OCI-LY1 (cell line): Measurements from ENCODE around the gene CWC22.

Experiments used
- H2AFZ ChIP-seq: fragments of 200-600 bp; sonication (generic), shearing (Covaris generic); 2 replicates; pipeline ENCODE4 v1.6.0; 2014; ENCODE audit warnings: antibody characterized with exemption, mild to moderate bottlenecking, low read length
- H3F3A ChIP-seq: fragments of 200-600 bp; sonication (generic), shearing (Covaris generic); 2 replicates; pipeline ENCODE4 v1.6.0; 2014; ENCODE audit warnings: mild to moderate bottlenecking, antibody characterized with exemption, low read length, moderate library complexity; ENCODE audit not compliant: insufficient read depth
- H3K27ac ChIP-seq: fragments of 200-600 bp; sonication (generic); 2 replicates; pipeline ENCODE4 v1.5.1; 2014; ENCODE audit warnings: low read length, mixed run types, mild to moderate bottlenecking, low read depth; ENCODE audit not compliant: poor library complexity, severe bottlenecking
- H3K27me3 ChIP-seq: fragments of 200-600 bp; sonication (generic); 2 replicates; pipeline ENCODE4 v1.6.0; 2014; ENCODE audit warnings: antibody characterized with exemption, mild to moderate bottlenecking, low read length, moderate library complexity; ENCODE audit not compliant: insufficient read depth
- H3K36me3 ChIP-seq: fragments of 200-600 bp; sonication (generic); 2 replicates; pipeline ENCODE4 v1.6.1; 2014; ENCODE audit warnings: mild to moderate bottlenecking, antibody characterized with exemption, low read length, moderate library complexity, mixed read lengths; ENCODE audit not compliant: insufficient read depth
- H3K4me1 ChIP-seq: fragments of 200-600 bp; sonication (generic); 2 replicates; pipeline ENCODE4 v1.5.1; 2014; ENCODE audit warnings: mild to moderate bottlenecking, low read length, moderate library complexity; ENCODE audit not compliant: insufficient read depth, severe bottlenecking
- H3K4me2 ChIP-seq: fragments of 200-600 bp; sonication (generic), shearing (Covaris generic); 2 replicates; pipeline ENCODE4 v1.6.1; 2014; ENCODE audit warnings: low read length
- H3K4me3 ChIP-seq: fragments of 200-600 bp; sonication (generic); 2 replicates; pipeline ENCODE4 v1.5.1; 2014; ENCODE audit warnings: low read length, low read depth, mild to moderate bottlenecking, mixed read lengths; ENCODE audit not compliant: poor library complexity, severe bottlenecking
- H3K79me2 ChIP-seq: fragments of 200-600 bp; shearing (Covaris generic); 2 replicates; pipeline ENCODE4 v1.6.1; 2016; ENCODE audit warnings: mixed run types, low read length, mixed read lengths; ENCODE audit not compliant: insufficient read depth
- H3K9ac ChIP-seq: fragments of 200-600 bp; sonication (generic), shearing (Covaris generic); 2 replicates; pipeline ENCODE4 v1.6.1; 2014; ENCODE audit warnings: mild to moderate bottlenecking, low read length, mixed read lengths
- H3K9me2 ChIP-seq: fragments of 200-600 bp; sonication (generic), shearing (Covaris generic); 2 replicates; pipeline ENCODE4 v1.6.1; 2014; ENCODE audit warnings: low read depth, mild to moderate bottlenecking, low read length, mixed read lengths
- H3K9me3 ChIP-seq: fragments of 200-600 bp; shearing (Covaris generic); 2 replicates; pipeline ENCODE4 v1.6.1; 2014; ENCODE audit warnings: low read length, mixed read lengths
- H4K20me1 ChIP-seq: fragments of 200-600 bp; sonication (generic), shearing (Covaris generic); 2 replicates; pipeline ENCODE4 v1.6.0; 2016; ENCODE audit warnings: mild to moderate bottlenecking, low read length; ENCODE audit not compliant: insufficient read depth
- EZH2 ChIP-seq: fragments of 200-600 bp; sonication (generic), shearing (Covaris generic); IDR thresholded peaks from 2 replicates; pipeline ENCODE4 v1.8.0; 2017; ENCODE audit warnings: borderline replicate concordance, mixed run types, mild to moderate bottlenecking, antibody characterized with exemption, low read length, moderate library complexity, mixed read lengths
- TF ChIP-seq, protein P1 (sequence below): fragments of 200-600 bp; sonication (generic), shearing (Covaris generic); IDR thresholded peaks from 2 replicates; pipeline ENCODE4 v1.5.1; 2017; ENCODE audit warnings: mild to moderate bottlenecking, antibody characterized with exemption, low read length, moderate library complexity, mixed read lengths

Gene CWC22

DNA sequence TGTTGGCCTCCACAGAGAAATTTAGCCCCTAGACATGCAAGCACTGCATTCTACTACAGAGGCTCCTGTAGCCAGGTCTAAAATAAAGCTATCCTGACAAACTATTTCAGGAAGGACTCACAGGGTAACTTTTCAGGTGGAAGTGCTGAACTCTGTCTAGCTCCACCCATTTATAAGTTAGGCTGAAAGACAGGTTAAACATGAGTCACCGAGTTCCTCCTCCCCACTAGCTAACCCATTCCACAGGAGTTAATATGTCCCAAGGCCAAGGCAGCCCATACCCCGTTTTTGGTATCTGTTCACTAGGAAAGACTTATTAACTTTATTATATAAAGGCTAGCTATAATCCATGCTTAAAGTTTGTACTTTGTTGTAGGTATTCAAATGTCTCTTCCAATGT is 3.5 kb downstream of the CWC22 start:
- Histone ChIP-seq H3K9me2 (no peaks in the 10 kb centered on the region), H3K27ac (no peak overlapping the region), H2AFZ (no peak overlapping the region), H3K4me2 (no peak overlapping the region), H3K4me3 (no peak overlapping the region), H3K27me3 (no peaks in the 10 kb centered on the region), H3K79me2 (peaks cover 75% of the 10 kb centered on the region), H3K9ac (no peak overlapping the region), H3K4me1 (peaks cover 36% of the 10 kb centered on the region), H3K9me3 (no peaks in the 10 kb centered on the region), H4K20me1 (no peaks in the 10 kb centered on the region), H3K36me3 (peaks cover 12% of the 10 kb centered on the region; the same call in 1 of the 2 replicates), H3F3A (no peaks in the 10 kb centered on the region)
- TF ChIP-seq, protein P1, sequence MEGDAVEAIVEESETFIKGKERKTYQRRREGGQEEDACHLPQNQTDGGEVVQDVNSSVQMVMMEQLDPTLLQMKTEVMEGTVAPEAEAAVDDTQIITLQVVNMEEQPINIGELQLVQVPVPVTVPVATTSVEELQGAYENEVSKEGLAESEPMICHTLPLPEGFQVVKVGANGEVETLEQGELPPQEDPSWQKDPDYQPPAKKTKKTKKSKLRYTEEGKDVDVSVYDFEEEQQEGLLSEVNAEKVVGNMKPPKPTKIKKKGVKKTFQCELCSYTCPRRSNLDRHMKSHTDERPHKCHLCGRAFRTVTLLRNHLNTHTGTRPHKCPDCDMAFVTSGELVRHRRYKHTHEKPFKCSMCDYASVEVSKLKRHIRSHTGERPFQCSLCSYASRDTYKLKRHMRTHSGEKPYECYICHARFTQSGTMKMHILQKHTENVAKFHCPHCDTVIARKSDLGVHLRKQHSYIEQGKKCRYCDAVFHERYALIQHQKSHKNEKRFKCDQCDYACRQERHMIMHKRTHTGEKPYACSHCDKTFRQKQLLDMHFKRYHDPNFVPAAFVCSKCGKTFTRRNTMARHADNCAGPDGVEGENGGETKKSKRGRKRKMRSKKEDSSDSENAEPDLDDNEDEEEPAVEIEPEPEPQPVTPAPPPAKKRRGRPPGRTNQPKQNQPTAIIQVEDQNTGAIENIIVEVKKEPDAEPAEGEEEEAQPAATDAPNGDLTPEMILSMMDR, result no peak
- no peak for TF ChIP-seq EZH2

- no peak for TF ChIP-seq EZH2
- TF ChIP-seq, protein P1, result no peak
Measured at GRCh38 chr2:180003073-180003472, 4.0 kb downstream of the CWC22 start.

DNA sequence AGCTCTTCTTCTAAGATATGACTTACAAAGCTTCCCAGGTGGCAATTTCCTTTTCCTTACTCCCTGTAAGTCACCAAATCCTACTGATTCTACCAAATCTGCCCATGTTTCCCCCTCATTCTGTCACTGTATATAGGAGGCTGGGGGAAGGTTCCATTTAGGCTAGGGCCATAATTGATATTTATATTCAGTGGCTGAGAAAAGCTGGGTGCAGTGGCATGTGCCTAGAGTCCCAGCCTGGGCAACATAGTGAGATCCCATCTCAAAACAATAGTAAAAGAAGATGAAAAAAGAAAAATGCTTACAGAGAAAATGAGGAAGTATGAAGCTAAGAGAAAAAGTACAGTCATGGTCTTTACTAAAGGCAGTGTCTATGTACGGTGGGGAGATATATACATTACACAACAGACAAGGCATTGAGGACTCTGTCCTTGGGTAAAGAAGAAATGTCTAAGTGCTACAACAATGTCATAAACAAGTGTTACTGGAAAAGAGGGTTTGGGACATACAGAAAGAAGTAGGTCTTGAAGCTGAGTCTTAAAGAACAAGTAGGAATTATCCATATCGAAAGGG is 4.8 kb downstream of the CWC22 start:
- Histone ChIP-seq H3K4me2 (no peak overlapping the region), H3K27ac (no peak overlapping the region), H3K79me2 (peaks cover 88% of the 10 kb centered on the region)

More at GRCh38 chr2:180003073-180003472, 4.0 kb downstream of the CWC22 start:
- Histone ChIP-seq H3K4me1 (peaks cover 36% of the 10 kb centered on the region), H3K27me3 (no peaks in the 10 kb centered on the region), H2AFZ (no peak overlapping the region), H4K20me1 (no peaks in the 10 kb centered on the region), H3K4me3 (no peak overlapping the region), H3K4me2 (no peak overlapping the region), H3K36me3 (peaks cover 12% of the 10 kb centered on the region; the same call in 1 of the 2 replicates), H3K79me2 (peaks cover 80% of the 10 kb centered on the region), H3K9me3 (no peaks in the 10 kb centered on the region), H3K9ac (no peak overlapping the region), H3K27ac (no peak overlapping the region), H3K9me2 (no peaks in the 10 kb centered on the region), H3F3A (no peaks in the 10 kb centered on the region)

More for the DNA sequence above, 4.8 kb downstream of the CWC22 start:
- no peak overlapping the region for H3K9ac ChIP-seq
- no peaks in the 10 kb centered on the region for H3K27me3 ChIP-seq
- peaks cover 36% of the 10 kb centered on the region for H3K4me1 ChIP-seq
- H3K9me3 ChIP-seq, result no peaks in the 10 kb centered on the region
- no peak for TF ChIP-seq EZH2
- TF ChIP-seq, protein P1, result no peak
- no peaks in the 10 kb centered on the region for H4K20me1 ChIP-seq
- H3K36me3 ChIP-seq, result peaks cover 12% of the 10 kb centered on the region; the same call in 1 of the 2 replicates
- H3K9me2 ChIP-seq, result no peaks in the 10 kb centered on the region
- H3K4me3 ChIP-seq, result no peak overlapping the region
- H2AFZ ChIP-seq, result no peak overlapping the region
- no peaks in the 10 kb centered on the region for H3F3A ChIP-seq
